HG03139 (cell line): ENCODE measurements around the gene COBL.
"Not testable (repeated sequence)": the region's sequence is repeated elsewhere in the genome, so short reads cannot be mapped to it uniquely, and the experiment has no call there.

ENCODE experiments used
- ATAC-seq: cut with Tn5 transposase; IDR thresholded peaks from one replicate; pipeline ENCODE4 v1.9.1; 2021; ENCODE audit not compliant: unreplicated experiment

COBL gene

GRCh38 chr7:51210766-51211165, 105.8 kb downstream of the COBL start:
- ATAC-seq: no peak

DNA sequence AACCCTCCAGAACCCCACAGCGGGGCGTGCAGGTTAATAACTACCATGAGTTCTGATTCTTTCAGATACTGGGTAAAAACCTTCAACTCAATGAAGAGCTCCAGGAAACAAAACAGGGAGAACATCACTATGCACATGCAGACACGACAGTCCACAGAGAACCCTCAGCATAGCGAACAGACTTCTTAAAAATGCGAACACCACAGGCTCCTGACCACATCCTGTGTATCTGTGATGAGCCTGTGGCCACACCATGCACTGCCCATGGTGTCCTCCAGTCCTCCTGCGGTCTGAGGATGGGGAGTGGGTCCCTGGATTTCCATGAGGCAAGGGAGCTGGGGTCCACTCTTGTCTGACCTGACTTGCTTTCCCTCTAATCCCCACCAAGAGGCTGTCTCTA, 107.2 kb downstream of the COBL start:
- no peak for ATAC-seq

DNA sequence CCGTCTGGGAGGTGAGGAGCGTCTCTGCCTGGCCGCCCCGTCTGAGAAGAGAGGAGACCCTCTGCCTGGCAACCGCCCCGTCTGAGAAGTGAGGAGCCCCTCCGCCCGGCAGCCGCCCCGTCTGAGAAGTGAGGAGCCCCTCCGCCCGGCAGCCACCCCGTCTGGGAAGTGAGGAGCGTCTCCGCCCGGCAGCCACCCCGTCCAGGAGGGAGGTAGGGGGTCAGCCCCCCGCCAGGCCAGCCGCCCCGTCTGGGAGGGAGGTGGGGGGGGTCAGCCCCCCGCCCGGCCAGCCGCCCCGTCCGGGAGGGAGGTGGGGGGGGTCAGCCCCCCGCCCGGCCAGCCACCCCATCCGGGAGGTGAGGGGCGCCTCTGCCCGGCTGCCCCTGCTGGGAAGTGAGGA, 108.5 kb downstream of the COBL start:
- ATAC-seq: not testable (repeated sequence)

GRCh38 chr7:51198654-51199053, 118.0 kb downstream of the COBL start:
- ATAC-seq: no peak

GRCh38 chr7:51190969-51191368, 125.6 kb downstream of the COBL start:
- ATAC-seq: no peak

DNA sequence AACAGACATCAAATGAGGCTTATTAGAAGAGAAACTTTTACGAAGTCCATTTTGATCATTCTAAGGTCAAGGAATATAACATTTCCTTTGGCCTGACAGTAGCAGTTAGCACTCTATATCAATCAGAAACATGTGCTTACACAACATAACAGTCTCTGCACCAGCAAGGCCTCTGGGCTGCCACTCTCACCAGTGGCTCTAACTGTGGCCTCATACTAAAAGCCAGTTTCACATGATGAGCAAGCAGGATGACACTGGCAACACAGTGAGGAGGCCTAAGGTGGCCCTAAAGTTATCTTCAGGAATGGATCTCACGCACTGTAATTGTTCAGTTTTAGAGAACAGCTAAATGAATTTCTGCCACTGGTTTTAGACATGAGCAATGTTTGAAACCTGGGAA, 126.8 kb downstream of the COBL start:
- no peak for ATAC-seq

DNA sequence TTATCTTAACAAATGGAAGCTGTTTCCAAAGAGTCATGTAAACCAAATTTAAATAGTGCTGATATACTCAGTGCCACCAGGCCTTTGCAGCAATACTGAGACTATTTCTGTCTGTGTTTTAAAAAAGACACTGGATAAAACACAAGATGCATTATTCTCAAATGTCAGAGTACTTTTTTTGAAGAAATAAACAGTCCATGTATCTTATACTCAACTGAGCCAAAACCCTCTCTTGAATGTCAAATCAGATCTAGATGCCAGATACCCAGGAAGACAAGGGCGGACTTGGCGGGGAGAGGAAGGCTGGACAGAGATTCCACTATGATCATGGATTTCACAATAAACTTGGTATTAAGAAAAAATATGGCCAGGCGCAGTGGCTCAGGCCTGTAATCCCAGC, 127.6 kb downstream of the COBL start:
- ATAC-seq: no peak

- no peak for ATAC-seq
These were observed 128.7 kb downstream of the COBL start for GRCh38 chr7:51187941-51188340.

DNA sequence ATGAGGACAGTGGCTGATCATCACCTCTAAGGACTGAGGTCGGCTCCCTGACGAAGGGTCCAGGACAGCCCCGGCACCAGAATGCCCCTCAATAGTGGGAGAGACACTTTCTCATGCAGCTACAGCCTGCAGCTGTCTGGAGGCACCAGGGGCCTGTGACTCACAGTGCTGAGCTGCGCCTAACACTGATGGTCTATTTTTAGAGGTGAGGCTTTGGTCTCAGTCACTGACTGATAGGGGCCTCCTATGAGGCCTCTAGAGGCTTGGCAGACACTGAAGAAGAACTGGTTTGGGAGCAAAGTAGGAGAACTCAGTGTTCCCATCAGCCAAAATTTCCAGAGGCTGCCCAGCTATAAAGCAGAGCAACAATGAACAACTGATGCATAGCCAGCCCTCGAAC, 130.1 kb downstream of the COBL start:
- no peak for ATAC-seq

DNA sequence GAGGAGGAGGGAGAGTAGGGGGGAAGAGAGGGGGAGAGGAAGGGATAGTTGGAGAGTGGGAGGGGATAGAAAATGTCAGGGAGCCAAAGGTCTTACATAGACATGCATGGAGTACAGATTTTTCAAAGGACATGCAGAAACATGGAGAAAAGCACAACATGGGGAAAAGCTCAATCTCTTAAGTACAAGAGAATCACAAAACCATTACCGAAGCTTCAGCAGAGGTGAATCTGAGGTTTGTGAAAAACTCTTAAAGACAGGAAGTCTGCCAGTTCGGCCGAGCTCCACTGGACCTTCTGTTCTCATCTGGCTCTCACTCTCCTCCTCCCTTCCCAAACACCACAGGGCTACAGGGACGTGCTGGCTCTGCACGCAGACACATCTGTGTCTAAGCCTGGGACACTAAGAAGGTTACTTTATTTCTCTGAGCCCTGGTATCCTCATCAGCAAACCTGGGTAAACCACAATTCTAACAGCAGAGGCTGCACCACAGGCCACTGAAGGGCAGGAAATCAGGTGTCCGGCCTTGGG, 133.9 kb downstream of the COBL start:
- no peak for ATAC-seq

DNA sequence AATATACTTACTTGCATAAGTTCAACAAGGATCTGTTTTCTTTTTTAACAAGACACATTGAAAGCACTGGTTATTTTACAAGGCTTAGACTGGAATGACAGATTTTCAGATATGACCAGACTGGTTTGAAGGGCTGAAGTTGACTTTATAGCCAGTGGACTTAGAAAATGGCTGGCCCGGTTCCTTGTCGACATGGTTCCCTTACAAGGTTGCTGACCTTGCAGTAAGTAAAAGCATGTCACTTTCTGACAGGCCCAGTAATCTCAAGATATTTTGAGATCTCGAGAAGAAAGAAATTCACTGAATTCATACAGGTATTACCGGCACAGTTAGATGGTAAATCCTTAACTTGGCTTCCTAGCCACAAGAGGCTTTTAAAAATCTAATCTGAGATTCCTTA, 136.5 kb downstream of the COBL start:
- ATAC-seq: no peak

DNA sequence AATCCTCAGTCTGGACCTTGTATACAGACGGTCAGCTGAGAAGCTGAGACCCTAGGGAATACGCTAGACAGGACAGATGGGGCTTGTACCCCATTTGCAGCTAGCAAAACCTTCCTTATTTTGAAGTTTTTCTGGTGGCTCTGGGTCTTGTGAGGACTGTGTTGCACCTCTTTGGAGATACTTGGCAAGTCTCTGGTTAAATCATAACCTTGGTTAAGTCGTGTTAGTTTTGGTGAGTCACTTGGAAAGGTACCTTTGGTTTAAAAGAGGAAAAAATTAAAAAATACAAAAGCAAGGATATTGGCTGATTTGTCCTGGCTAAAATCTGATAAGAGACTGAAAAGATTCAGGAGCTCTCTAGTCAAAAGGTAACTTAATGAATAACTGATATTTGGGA, 140.6 kb downstream of the COBL start:
- no peak for ATAC-seq

- ATAC-seq: no peak
These were observed 141.2 kb downstream of the COBL start for GRCh38 chr7:51175316-51175991.

GRCh38 chr7:51165337-51165736, 151.3 kb downstream of the COBL start:
- no peak for ATAC-seq

DNA sequence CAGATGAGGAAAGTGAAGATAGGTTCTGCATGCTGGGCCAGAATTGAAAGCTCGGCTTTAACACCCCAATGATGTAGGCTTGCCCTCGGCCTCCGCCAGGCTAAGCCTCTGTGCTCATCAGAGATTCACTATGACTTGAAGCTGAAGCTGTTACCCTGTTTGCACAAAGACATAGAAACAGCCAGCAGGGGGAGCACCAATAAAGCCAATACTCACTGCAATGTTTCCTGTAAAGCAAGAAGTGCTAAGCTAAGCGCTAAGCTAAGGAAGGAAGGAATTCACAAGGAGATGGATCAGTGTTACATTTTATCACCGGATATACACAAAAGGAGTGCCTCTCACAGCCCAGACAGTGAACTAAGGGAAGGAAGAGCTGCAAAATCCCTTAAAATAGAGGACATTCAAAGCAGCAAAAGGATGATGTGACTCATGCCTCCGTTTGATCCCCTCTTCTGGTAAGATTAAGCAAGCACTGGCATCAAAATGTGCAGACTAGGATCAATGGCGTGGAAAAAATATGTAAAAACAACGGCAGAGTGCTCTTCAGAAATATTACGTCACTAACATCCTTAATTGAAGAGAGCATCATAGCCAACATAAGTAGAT, 153.8 kb downstream of the COBL start:
- peak; percentile 90 for ATAC-seq

GRCh38 chr7:51161937-51162336, 154.7 kb downstream of the COBL start:
- no peak for ATAC-seq

DNA sequence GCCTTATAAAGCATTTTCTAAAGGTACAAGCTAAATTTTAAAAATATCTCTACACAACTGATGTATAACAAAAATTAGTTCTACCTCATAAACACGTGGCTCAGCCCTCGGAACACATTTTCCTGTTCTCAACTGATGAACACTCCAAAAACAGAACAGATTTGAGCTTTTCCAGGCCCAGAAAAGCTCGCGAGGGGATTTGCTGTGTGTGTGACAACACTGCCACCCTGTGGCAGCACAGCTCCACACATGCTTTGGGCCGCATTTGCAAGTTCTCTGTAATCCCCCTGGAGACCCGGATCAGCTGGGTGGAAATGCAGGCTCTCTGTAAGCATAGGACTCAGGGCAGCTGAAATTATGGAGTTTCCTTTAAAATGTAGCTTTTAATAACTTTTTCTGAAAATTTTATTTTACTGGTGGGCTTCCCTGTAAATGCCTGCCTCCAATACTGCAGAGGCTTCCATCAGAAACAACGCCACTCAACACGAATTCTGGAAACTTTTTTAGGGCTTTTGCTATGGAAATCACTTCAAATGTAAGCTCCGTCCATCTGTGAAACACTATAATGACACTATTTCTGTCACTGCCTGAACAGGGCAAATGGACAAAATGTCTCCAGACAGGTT, 155.5 kb downstream of the COBL start:
- peak; percentile 48 for ATAC-seq

GRCh38 chr7:51160411-51160810, 156.2 kb downstream of the COBL start:
- ATAC-seq: no peak

DNA sequence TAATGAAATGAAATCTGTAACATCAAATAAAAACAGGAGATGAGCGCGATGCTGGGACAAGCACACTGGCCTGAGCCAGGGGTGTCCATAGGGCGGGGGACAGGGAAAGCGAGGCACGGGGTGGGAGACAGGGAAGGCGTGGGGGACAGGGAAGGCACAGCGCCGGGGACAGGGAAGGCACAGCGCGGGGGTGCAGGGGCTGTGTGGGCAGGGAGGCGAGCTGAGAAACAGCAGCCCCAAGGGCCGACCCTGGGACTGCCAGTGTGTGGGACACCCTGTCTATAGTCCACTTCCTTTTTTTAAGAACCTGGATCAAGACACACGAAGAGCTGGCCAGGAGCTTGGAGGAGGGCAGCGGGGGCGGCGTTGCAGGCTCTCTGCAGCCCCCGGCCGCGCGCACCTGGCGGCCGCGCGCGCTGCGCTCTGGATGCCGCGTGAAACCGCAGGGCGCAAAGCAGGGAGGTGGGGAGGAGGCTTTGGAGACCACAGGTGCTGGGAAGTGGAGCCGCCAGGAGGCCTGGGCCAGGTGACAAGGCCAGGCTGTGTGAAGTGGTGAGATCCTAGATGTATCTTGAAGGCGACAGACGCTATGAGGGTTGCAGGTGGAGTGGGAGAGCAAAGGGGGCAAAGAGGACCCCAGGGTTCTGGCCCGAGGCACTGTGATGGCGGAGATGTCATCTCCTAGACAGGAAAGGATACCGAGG, 157.7 kb downstream of the COBL start:
- ATAC-seq: no peak

GRCh38 chr7:51158211-51158610, 158.4 kb downstream of the COBL start:
- no peak for ATAC-seq

GRCh38 chr7:51154201-51154600, 162.4 kb downstream of the COBL start:
- no peak for ATAC-seq

DNA sequence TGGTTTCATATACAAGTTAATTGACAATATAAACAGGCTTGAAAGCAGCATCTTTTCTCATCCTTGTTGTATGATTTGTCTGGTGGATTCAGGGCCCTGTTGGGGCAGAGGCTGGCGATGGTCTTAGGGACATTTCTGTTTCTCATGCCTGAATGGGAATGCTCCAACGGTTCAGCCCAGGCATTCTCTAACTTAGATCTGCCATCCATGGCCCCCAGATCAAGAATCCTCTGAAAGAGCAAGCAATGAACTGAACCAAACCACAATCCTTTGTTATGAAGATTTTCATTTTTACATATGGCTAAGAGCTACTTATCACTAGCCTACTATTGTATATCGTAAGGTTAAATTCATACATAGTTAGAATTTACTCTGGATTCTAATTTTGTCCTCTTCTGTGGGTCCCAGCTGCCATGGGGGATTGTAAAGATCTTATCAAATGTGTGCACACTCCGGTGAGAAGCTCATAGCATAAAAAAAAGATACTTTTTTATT, 163.9 kb downstream of the COBL start:
- no peak for ATAC-seq
